Choroid plexus epithelial cell (primary cell): Measurements from ENCODE around the gene FRMD4A.
A peak's percentile ranks its signal among the peaks of the same experiment; 100 is the strongest.

Experiments
- DNase-seq: peaks from one replicate; pipeline ENCODE4 v3.0.0-alpha.2; 2010; ENCODE audit warnings: low read depth
- H3K4me3 ChIP-seq: 2 replicates; pipeline ENCODE4 v1.5.1; 2011; ENCODE audit warnings: low read depth, mild to moderate bottlenecking, control low read depth, low read length, moderate library complexity
- CTCF ChIP-seq: conservative IDR thresholded peaks from 2 replicates; pipeline ENCODE4 v1.5.1; 2011; ENCODE audit warnings: low read depth, mild to moderate bottlenecking, control low read depth, inconsistent platforms, low read length, moderate library complexity

FRMD4A gene

GRCh38 chr10:13712476-13712836 is 618.3 kb downstream of the FRMD4A start:
- no peak for TF ChIP-seq CTCF
- DNase-seq = no peak
- no peak overlapping the region for H3K4me3 ChIP-seq

GRCh38 chr10:13711291-13711690 is 619.4 kb downstream of the FRMD4A start:
- TF ChIP-seq CTCF = no peak
- H3K4me3 ChIP-seq = no peak overlapping the region
- DNase-seq = no peak

DNA sequence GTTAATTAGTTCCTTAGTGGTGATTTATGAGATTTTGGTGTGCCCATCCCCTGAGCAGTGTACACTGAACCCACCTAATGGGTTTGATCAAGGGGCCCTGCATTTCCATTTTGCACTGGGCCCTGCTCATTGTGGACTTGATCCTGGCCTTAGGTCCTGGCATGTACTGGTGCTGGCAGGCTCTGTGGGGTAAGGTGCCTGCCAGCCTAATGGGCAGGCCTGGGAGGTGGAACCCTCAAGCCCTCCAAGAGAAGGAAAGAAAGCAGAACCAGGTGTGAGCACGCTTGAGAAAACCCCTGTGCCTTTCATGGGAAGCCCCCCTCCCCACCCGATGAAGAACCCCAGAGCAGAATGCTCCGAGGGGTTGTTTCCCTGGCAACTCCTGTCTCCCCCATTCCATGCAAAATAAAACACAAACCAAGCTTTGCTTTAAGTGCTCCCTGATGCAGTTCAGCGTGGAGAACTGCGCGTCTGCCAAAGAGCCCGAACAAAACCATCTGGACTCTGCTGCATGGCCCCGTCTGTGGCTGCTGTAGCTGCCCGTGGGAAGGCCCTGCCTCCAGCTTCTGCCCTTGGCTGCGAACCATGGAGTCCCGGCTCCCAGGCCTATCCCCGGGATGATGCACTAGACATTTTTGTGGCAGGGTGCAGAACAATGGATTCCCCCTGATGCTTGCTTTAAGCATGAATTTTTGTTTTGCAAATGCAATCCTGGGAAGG is 620.6 kb downstream of the FRMD4A start:
- H3K4me3 ChIP-seq = no peak overlapping the region
- no peak for DNase-seq
- TF ChIP-seq CTCF = no peak

- no peak for DNase-seq
- TF ChIP-seq CTCF = no peak
- H3K4me3 ChIP-seq = peak overlapping the region; percentile 20
Measured at GRCh38 chr10:13708256-13708990, 622.3 kb downstream of the FRMD4A start.

- peak; percentile 82 for DNase-seq
- TF ChIP-seq CTCF = no peak
- peak overlapping the region; percentile 57 for H3K4me3 ChIP-seq
Measured at GRCh38 chr10:13707156-13707881, 623.4 kb downstream of the FRMD4A start.

- no peak for TF ChIP-seq CTCF
- peak overlapping the region; percentile 57 for H3K4me3 ChIP-seq
Measured at GRCh38 chr10:13706604-13707003, 624.1 kb downstream of the FRMD4A start.

More at GRCh38 chr10:13706604-13707003, 624.1 kb downstream of the FRMD4A start:
- DNase-seq = no peak
